GM19239 (cell line): ENCODE results near the gene TSC2.
A peak's percentile ranks its signal among the peaks of the same experiment; 100 is the strongest.
"Not testable (repeated sequence)": the region's sequence is repeated elsewhere in the genome, so short reads cannot be mapped to it uniquely, and the experiment has no call there.

ENCODE experiments used
- DNase-seq: peaks from one replicate; pipeline ENCODE4 v3.0.0; 2011; ENCODE audit warnings: low spot score; ENCODE audit not compliant: insufficient read length
- FAIRE-seq: peaks from 2 replicates; lab custom pipeline; 2011; peaks lifted over from hg19 to GRCh38; lab: Jason Lieb, UNC

TSC2 gene

DNA sequence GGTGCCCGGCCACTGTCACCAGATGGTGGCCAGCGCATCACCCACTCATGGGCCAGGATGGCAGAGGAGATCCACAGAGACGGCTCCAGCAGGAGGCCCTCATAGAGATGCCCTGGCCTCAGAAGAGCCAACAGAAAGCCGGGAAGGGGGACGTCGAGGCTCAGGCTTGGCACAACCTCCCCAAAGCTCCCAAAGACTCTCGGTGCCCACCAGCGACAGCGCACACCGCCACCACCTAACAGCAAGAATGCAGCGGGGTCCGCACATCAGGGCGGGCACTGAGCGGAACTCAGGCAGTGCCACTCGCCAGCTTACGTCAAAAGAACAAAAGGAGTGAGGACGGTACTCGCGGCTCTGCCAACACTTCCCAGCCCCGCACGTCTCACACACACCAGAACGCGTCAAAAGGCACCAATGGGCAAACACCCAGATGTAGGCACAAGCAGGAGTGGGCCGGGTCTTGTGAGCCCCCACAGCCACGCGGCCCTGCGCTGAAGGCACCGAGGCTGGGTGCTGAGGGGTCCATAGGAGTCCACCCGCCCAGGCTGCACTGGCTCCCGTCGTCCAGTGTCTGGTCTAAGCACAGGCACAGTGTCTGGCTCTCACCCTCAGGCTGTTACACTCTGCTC is 79.3 kb downstream of the TSC2 start:
- FAIRE-seq, DNase-seq: not testable (repeated sequence)

DNA sequence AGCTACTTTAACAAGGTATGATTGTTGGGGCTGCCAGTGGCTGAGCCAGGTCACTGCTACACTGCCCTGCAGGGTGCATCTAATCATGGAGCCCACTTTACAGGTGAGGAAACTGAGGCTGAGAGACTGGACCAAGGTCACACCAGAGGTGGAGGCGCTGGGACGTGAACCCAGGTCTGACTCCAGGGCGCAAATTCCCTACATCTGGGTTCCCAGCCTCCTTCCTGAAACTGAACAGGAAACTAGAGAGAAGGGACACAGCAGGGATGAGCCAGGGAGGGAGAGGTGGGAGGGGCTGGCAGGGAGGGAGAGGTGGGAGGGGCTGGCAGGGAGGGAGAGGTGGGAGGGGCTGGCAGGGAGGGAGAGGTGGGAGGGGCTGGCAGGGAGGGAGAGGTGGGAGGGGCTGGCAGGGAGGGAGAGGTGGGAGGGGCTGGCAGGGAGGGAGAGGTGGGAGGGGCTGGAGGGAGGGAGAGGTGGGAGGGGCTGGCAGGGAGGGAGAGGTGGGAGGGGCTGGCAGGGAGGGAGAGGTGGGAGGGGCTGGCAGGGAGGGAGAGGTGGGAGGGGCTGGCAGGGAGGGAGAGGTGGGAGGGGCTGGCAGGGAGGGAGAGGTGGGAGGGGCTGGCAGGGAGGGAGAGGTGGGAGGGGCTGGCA is 80.0 kb downstream of the TSC2 start:
- DNase-seq, FAIRE-seq: not testable (repeated sequence)

DNA sequence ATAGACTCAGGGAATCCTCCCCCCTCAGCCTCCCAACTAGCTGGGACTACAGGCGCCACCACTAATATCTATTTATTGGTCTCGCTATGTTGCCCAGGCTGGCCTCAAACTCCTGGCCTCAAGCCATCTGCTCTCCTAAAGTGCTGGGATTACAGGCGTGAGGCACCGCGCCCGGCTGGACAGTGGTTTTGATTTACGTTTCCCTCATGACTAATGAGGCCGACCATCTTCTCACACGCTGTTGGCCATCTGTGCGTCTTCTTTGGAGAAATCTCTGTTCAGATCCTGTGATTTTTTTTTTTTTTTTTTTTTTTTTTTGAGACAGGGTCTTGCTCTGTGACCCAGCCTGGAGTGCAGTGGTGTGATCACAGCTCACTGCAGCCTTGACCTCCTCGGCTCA is 81.5 kb downstream of the TSC2 start:
- DNase-seq, FAIRE-seq: not testable (repeated sequence)

DNA sequence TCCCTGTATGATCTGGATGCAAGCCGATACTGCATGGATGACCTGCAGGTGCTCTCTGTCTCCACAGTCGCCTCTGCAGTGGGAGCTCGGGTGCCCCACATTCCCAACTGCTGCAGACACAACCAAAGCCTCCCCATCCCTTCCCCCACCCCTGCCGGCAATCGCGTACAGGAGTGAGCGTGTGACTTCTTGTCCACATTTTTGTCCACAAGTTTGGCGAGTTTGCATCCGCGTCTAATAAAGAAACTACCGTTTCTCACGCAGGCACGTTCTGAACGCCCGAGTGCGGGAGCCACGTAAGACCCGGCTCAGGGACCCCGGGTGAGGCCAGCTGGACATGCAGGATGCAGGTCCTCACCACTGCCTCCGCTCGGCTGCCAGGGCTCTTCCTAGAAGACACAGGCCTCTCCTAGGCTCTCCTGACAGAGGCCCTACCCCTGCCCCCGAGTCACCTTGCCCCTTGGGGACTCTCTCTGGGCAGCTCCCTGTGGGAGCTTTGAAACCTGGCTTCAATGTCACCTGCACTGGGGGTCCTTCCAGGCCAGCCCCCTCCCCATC is 82.2 kb downstream of the TSC2 start:
- FAIRE-seq, DNase-seq: not testable (repeated sequence)

DNA sequence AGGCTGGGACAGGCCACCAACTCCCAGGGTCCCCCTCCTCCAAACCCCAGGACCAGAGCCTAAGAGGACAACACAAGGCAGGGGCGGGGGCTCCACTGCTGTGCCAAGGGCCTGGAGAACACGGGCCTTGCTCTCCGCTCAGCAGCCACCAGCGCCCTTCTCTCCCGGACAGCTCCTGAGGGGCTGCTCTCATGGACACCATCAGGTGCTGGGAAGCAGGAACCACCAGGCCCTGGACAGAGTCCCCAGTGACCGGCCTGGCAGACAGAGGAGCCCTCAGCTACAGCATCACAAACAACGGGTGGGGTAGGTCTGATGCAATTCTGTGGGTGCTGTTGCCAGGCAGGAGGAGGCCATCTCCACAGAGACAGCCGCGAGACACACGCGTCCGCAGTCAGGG is 86.0 kb downstream of the TSC2 start:
- FAIRE-seq, result not testable (repeated sequence)

DNA sequence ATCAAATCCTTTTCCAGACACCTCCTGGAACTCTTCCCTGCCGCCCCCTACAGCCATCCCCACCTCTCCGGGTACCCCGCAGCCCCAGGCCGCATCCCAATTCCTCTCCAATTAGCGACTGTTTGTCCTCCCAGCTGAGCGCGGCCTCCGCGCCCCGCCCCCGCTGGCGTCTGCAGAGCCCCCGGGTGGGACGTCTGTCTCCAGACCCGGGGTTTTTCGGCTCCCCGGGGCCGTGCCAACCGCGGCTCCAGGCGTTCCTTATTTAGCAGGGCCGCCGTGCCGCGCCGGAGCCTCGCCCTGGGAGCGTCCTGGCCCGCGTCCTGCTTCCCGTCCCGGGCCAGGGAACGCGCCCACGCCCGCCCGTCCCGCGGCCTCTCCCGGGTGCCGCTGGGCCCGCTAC is 87.3 kb downstream of the TSC2 start:
- DNase-seq, FAIRE-seq: not testable (repeated sequence)

More for the DNA sequence above, 86.0 kb downstream of the TSC2 start:
- not testable (repeated sequence) for DNase-seq

DNA sequence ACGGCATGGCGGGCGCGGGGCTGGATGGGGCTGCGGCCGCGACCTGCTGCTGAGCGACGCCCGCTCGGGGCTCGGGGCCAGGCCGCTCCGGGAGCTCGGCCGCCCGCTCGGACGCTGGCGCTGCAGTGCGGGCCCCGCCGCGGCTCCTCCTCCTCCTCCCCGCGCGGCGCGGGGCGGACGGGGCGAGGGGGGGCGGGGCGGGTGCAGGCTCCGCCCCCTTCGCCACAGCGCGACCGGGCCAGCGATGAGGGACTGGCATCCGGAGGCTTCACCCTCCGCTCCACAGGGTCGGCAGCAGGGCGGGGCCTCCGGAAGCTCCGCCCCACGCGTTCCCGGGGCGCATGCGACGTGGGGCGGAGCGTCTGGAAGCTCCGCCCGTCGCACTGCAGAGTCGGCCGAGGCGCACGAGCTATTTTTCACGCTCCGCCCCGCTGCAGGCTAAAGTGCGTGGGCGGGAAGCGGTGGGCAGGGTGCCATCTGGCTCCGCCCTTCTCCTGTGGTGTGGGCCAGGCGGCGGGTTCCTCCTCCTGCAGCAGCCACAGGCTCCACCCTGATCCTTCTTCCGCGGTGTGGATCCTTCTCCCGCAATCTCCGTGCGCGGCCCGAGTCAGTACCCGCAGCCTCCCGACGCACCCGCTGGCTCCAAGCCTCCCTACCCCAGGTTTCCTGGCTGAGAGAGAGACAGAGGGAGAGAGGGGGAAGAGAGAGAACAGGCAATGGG is 88.1 kb downstream of the TSC2 start, which contains the start of gene PKD1:
Gene PKD1, minus strand, starts transcription at position 129 of the 721 bp plus-strand sequence. CDS start 209 bp downstream, outside the sequence.
- DNase-seq, result not testable (repeated sequence)
- FAIRE-seq, result peak; percentile 58
